SJSA1 (cell line): ENCODE measurements around the gene MORN1. TPM values are rescaled to one million over a fixed set of nuclear protein-coding genes. Genes with fewer than 3 reads are reported as not detected.

Source experiments
- DNase-seq, 2 experiments: peaks; one replicate each; pipeline ENCODE4 v3.0.0-alpha.2; 2015 to 2020; ENCODE audit warnings: low spot score in 2 of 2, low read depth in 1 of 2
- H3K27ac ChIP-seq: fragments of 250-450 bp; sonication (Bioruptor Pico); 2 replicates; pipeline ENCODE4 v1.5.1; 2020; ENCODE audit warnings: mild to moderate bottlenecking, moderate library complexity
- H3K27me3 ChIP-seq: fragments of 250-450 bp; sonication (Bioruptor Pico); replicated peaks from 2 replicates; pipeline ENCODE4 v1.5.1; 2020; ENCODE audit warnings: mild to moderate bottlenecking, moderate library complexity
- H3K36me3 ChIP-seq: fragments of 250-450 bp; sonication (Bioruptor Pico); 2 replicates; pipeline ENCODE4 v1.5.1; 2020; ENCODE audit warnings: mild to moderate bottlenecking
- H3K4me1 ChIP-seq: fragments of 250-450 bp; sonication (Bioruptor Pico); replicated peaks from 2 replicates; pipeline ENCODE4 v1.6.1; 2021; ENCODE audit warnings: mild to moderate bottlenecking
- H3K4me3 ChIP-seq: fragments of 250-450 bp; sonication (Bioruptor Pico); 2 replicates; pipeline ENCODE4 v1.5.1; 2020; ENCODE audit warnings: mild to moderate bottlenecking
- H3K9me3 ChIP-seq: fragments of 250-450 bp; sonication (Bioruptor Pico); replicated peaks from 2 replicates; pipeline ENCODE4 v1.5.1; 2020; ENCODE audit warnings: mild to moderate bottlenecking
- total RNA-seq: library from RNA; depleted of rRNA; stranded (reverse); fragments of >200 nt; shearing (Covaris generic); gene quantifications from 2 replicates; pipeline ENCODE4 v1.2.3, GENCODE V29; 2014

The MORN1 gene
- total RNA-seq, 1 experiment from 2014 or later, result 5.0 TPM

- peaks cover 37% of the 10 kb centered on the region for H3K4me1 ChIP-seq
- H3K27me3 ChIP-seq, result no peaks in the 10 kb centered on the region
- peak overlapping the region; percentile 27 for H3K4me3 ChIP-seq
- peak overlapping the region; percentile 94 for H3K27ac ChIP-seq
- no peaks in the 10 kb centered on the region for H3K36me3 ChIP-seq
- DNase-seq, result peak; percentile 95 to 96
- no peaks in the 10 kb centered on the region for H3K9me3 ChIP-seq
Measured at GRCh38 chr1:2290595-2291510, 100.5 kb downstream of the MORN1 start.

- Histone ChIP-seq H3K27ac (peak overlapping the region; percentile 94), H3K9me3 (no peaks in the 10 kb centered on the region), H3K4me3 (no peak overlapping the region), H3K27me3 (no peaks in the 10 kb centered on the region), H3K4me1 (peaks cover 32% of the 10 kb centered on the region), H3K36me3 (no peaks in the 10 kb centered on the region)
- DNase-seq, result no peak
Measured at GRCh38 chr1:2290171-2290578, 101.2 kb downstream of the MORN1 start.

- DNase-seq, result peak in 1 of 2 experiments; percentile 22
- Histone ChIP-seq H3K4me3 (no peak overlapping the region), H3K27me3 (no peaks in the 10 kb centered on the region), H3K4me1 (peaks cover 32% of the 10 kb centered on the region), H3K9me3 (no peaks in the 10 kb centered on the region), H3K36me3 (no peaks in the 10 kb centered on the region), H3K27ac (peak overlapping the region; percentile 94)
Measured at GRCh38 chr1:2289607-2290006, 101.7 kb downstream of the MORN1 start.

GRCh38 chr1:2288816-2289536 is 102.4 kb downstream of the MORN1 start:
- DNase-seq, result no peak
- no peak overlapping the region for H3K4me3 ChIP-seq
- H3K4me1 ChIP-seq, result peaks cover 32% of the 10 kb centered on the region
- H3K9me3 ChIP-seq, result no peaks in the 10 kb centered on the region
- H3K27ac ChIP-seq, result no peak overlapping the region
- H3K36me3 ChIP-seq, result no peaks in the 10 kb centered on the region
- H3K27me3 ChIP-seq, result no peaks in the 10 kb centered on the region

GRCh38 chr1:2288311-2288710 is 103.0 kb downstream of the MORN1 start:
- H3K27me3 ChIP-seq, result no peaks in the 10 kb centered on the region
- no peaks in the 10 kb centered on the region for H3K9me3 ChIP-seq
- no peak overlapping the region for H3K4me3 ChIP-seq
- no peak overlapping the region for H3K27ac ChIP-seq
- peaks cover 32% of the 10 kb centered on the region for H3K4me1 ChIP-seq
- no peak for DNase-seq
- no peaks in the 10 kb centered on the region for H3K36me3 ChIP-seq

- Histone ChIP-seq H3K27ac (no peak overlapping the region), H3K9me3 (no peaks in the 10 kb centered on the region), H3K27me3 (no peaks in the 10 kb centered on the region), H3K4me1 (peaks cover 31% of the 10 kb centered on the region), H3K4me3 (no peak overlapping the region), H3K36me3 (peaks cover 4% of the 10 kb centered on the region; the same call in 1 of the 2 replicates)
- DNase-seq, result no peak
Measured at GRCh38 chr1:2287649-2288048, 103.7 kb downstream of the MORN1 start.

GRCh38 chr1:2286923-2287322 is 104.4 kb downstream of the MORN1 start:
- Histone ChIP-seq H3K9me3 (no peaks in the 10 kb centered on the region), H3K36me3 (peaks cover 5% of the 10 kb centered on the region; the same call in 1 of the 2 replicates), H3K27ac (no peak overlapping the region), H3K27me3 (no peaks in the 10 kb centered on the region), H3K4me3 (no peak overlapping the region), H3K4me1 (peaks cover 24% of the 10 kb centered on the region)
- DNase-seq, result no peak

GRCh38 chr1:2284932-2285331 is 106.4 kb downstream of the MORN1 start:
- Histone ChIP-seq H3K4me3 (no peak overlapping the region), H3K4me1 (peaks cover 6% of the 10 kb centered on the region), H3K27ac (no peak overlapping the region), H3K27me3 (no peaks in the 10 kb centered on the region), H3K9me3 (no peaks in the 10 kb centered on the region), H3K36me3 (peaks cover 5% of the 10 kb centered on the region; the same call in 1 of the 2 replicates)
- no peak for DNase-seq

- DNase-seq, result no peak
Measured at GRCh38 chr1:2283991-2284895, 107.1 kb downstream of the MORN1 start.

GRCh38 chr1:2283371-2283990 is 107.9 kb downstream of the MORN1 start:
- DNase-seq, result no peak
- Histone ChIP-seq H3K4me1 (peaks cover 15% of the 10 kb centered on the region), H3K27me3 (no peaks in the 10 kb centered on the region), H3K27ac (no peak overlapping the region), H3K36me3 (peaks cover 5% of the 10 kb centered on the region; the same call in 1 of the 2 replicates), H3K4me3 (no peak overlapping the region), H3K9me3 (no peaks in the 10 kb centered on the region)

More at GRCh38 chr1:2283991-2284895, 107.1 kb downstream of the MORN1 start:
- H3K27ac ChIP-seq, result no peak overlapping the region
- H3K4me1 ChIP-seq, result peaks cover 7% of the 10 kb centered on the region
- H3K27me3 ChIP-seq, result no peaks in the 10 kb centered on the region
- no peaks in the 10 kb centered on the region for H3K9me3 ChIP-seq
- peaks cover 5% of the 10 kb centered on the region; the same call in 1 of the 2 replicates for H3K36me3 ChIP-seq
- no peak overlapping the region for H3K4me3 ChIP-seq

- H3K9me3 ChIP-seq, result no peaks in the 10 kb centered on the region
- no peak overlapping the region for H3K27ac ChIP-seq
- DNase-seq, result no peak
Measured at GRCh38 chr1:2282556-2283270, 108.6 kb downstream of the MORN1 start.

GRCh38 chr1:2279817-2280216 is 111.5 kb downstream of the MORN1 start:
- no peak overlapping the region for H3K4me3 ChIP-seq

More at GRCh38 chr1:2282556-2283270, 108.6 kb downstream of the MORN1 start:
- H3K36me3 ChIP-seq, result peaks cover 8% of the 10 kb centered on the region
- H3K4me3 ChIP-seq, result no peak overlapping the region
- no peaks in the 10 kb centered on the region for H3K27me3 ChIP-seq
- peaks cover 23% of the 10 kb centered on the region for H3K4me1 ChIP-seq

More at GRCh38 chr1:2279817-2280216, 111.5 kb downstream of the MORN1 start:
- no peaks in the 10 kb centered on the region for H3K27me3 ChIP-seq
- peaks cover 13% of the 10 kb centered on the region for H3K36me3 ChIP-seq
- DNase-seq, result no peak
- no peaks in the 10 kb centered on the region for H3K9me3 ChIP-seq
- peak overlapping the region; percentile 64 for H3K27ac ChIP-seq
- peaks cover 37% of the 10 kb centered on the region for H3K4me1 ChIP-seq
